ENCODE data around the gene C3orf20.

Gene C3orf20

GRCh38 chr3:14760185-14760584 is 85.2 kb downstream of the C3orf20 start:
- no peak for DNase-seq

GRCh38 chr3:14761121-14761672 is 86.3 kb downstream of the C3orf20 start:
- no peak for DNase-seq

GRCh38 chr3:14761866-14762265 is 86.9 kb downstream of the C3orf20 start:
- no peak for DNase-seq

- no peak for DNase-seq
Measured at GRCh38 chr3:14762701-14763100, 87.8 kb downstream of the C3orf20 start.

GRCh38 chr3:14764331-14765059 is 89.6 kb downstream of the C3orf20 start:
- no peak for DNase-seq

GRCh38 chr3:14765060-14765400 is 90.1 kb downstream of the C3orf20 start:
- no peak for DNase-seq

- DNase-seq = no peak
Measured at GRCh38 chr3:14765576-14766427, 90.9 kb downstream of the C3orf20 start.

GRCh38 chr3:14766428-14767244 is 91.7 kb downstream of the C3orf20 start:
- no peak for DNase-seq

GRCh38 chr3:14767245-14768051 is 92.5 kb downstream of the C3orf20 start:
- no peak for DNase-seq

- no peak for DNase-seq
Measured at GRCh38 chr3:14768182-14768790, 93.3 kb downstream of the C3orf20 start.

GRCh38 chr3:14768881-14769280 is 93.9 kb downstream of the C3orf20 start:
- DNase-seq = no peak

GRCh38 chr3:14769544-14770325 is 94.8 kb downstream of the C3orf20 start:
- DNase-seq = no peak

- no peak for DNase-seq
Measured at GRCh38 chr3:14770591-14770990, 95.7 kb downstream of the C3orf20 start.

GRCh38 chr3:14771593-14772497 is 96.9 kb downstream of the C3orf20 start:
- no peak for DNase-seq

- no peak for DNase-seq
Measured at GRCh38 chr3:14772533-14773138, 97.7 kb downstream of the C3orf20 start.

GRCh38 chr3:14773281-14773680 is 98.3 kb downstream of the C3orf20 start:
- no peak for DNase-seq

- DNase-seq = no peak
Measured at GRCh38 chr3:14773691-14774128, 98.8 kb downstream of the C3orf20 start.

GRCh38 chr3:14774431-14774830 is 99.5 kb downstream of the C3orf20 start:
- no peak for DNase-seq

- no peak for DNase-seq
Measured at GRCh38 chr3:14775011-14775410, 100.1 kb downstream of the C3orf20 start.

All from suppressor macrophage (primary cell).